Left ventricle myocardium inferior (tissue), 1 donor: ENCODE measurements around the gene HNRNPR. TPM values are rescaled to one million over a fixed set of nuclear protein-coding genes. Genes with fewer than 3 reads are reported as not detected.

Source experiments
- DNase-seq: peaks from one replicate; pipeline ENCODE4 v3.0.0-alpha.2; 2020
- H3K27ac ChIP-seq: fragments of 200-600 bp; replicated peaks from 2 replicates; pipeline ENCODE4 v1.8.0; 2021
- H3K27me3 ChIP-seq: fragments of 200-600 bp; 2 replicates; pipeline ENCODE4 v1.8.0; 2021; ENCODE audit warnings: low read depth
- H3K36me3 ChIP-seq: fragments of 200-600 bp; 2 replicates; pipeline ENCODE4 v1.8.0; 2021
- H3K4me1 ChIP-seq: fragments of 200-600 bp; 2 replicates; pipeline ENCODE4 v1.8.0; 2021
- H3K4me3 ChIP-seq: fragments of 200-600 bp; 2 replicates; pipeline ENCODE4 v1.8.0; 2021; ENCODE audit warnings: mild to moderate bottlenecking, moderate library complexity
- H3K9me3 ChIP-seq: fragments of 200-600 bp; replicated peaks from 2 replicates; pipeline ENCODE4 v1.8.0; 2021
- intact Hi-C: fragments of 100-400 bp; cut with micrococcal nuclease; formaldehyde crosslinking; loops from one replicate; pipeline ENCODE4 v1.11.0; 2022
- total RNA-seq: library from RNA; stranded (reverse); fragmentation: NEBNext Ultra II Directional; extraction: Animal tissue kit (Norgen Biotek cat#: 25700); gene quantifications from one replicate; pipeline ENCODE4 v1.2.1, GENCODE V29; 2021
- TF ChIP-seq, protein P1 (sequence below): fragments of 200-600 bp; IDR thresholded peaks from 2 replicates; pipeline ENCODE4 v1.8.0; 2021; ENCODE audit warnings: antibody characterized with exemption, mild to moderate bottlenecking, borderline replicate concordance
- donor health status: DM: no; HTN: yes; CAD: no; lungs with severe emphysema.

The HNRNPR gene
- total RNA-seq, 1 donor from 2014 or later: 54.6 TPM

- no peak for DNase-seq
- Histone ChIP-seq H3K36me3 (peaks cover 10% of the 10 kb centered on the region), H3K9me3 (no peaks in the 10 kb centered on the region), H3K27ac (no peak overlapping the region), H3K4me3 (no peak overlapping the region), H3K4me1 (peaks cover 24% of the 10 kb centered on the region), H3K27me3 (no peaks in the 10 kb centered on the region)
- TF ChIP-seq, protein P1, sequence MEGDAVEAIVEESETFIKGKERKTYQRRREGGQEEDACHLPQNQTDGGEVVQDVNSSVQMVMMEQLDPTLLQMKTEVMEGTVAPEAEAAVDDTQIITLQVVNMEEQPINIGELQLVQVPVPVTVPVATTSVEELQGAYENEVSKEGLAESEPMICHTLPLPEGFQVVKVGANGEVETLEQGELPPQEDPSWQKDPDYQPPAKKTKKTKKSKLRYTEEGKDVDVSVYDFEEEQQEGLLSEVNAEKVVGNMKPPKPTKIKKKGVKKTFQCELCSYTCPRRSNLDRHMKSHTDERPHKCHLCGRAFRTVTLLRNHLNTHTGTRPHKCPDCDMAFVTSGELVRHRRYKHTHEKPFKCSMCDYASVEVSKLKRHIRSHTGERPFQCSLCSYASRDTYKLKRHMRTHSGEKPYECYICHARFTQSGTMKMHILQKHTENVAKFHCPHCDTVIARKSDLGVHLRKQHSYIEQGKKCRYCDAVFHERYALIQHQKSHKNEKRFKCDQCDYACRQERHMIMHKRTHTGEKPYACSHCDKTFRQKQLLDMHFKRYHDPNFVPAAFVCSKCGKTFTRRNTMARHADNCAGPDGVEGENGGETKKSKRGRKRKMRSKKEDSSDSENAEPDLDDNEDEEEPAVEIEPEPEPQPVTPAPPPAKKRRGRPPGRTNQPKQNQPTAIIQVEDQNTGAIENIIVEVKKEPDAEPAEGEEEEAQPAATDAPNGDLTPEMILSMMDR: no peak
- intact Hi-C loops: no loop called here
Observed at GRCh38 chr1:23291706-23292105, 52.4 kb downstream of the HNRNPR start.

DNA sequence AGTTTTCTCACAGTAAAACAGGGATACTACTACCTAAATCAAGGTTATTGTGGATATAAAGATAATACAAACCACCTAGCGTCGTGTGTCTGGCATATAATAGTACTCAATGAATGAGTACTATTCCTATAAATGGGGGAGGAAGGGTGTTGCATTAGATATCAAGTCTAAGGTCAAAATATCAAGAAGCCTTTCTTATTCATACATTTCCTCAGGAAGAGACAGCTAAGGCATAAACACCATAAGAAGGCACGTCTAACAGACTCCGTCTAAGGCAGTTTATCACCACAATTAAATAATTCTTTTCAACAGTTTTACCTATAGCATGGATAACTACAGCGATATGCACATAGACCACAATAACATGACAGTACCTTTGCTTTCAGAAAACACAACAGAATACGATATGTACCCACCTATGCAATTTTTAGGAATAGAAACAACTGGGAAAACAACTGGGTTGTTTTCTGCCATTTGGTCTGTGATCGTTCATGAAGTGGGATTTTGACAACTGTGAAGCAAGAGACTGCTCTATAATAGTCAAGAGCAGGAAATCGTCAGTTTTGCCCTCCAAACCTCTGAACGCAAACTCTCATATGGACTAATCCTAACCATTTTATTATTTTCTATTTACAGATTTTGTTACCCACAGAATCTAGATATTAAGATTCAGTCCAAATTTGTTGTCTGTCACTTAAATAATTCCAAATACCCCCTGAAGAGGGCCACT, 53.1 kb downstream of the HNRNPR start:
- Histone ChIP-seq H3K27ac (no peak overlapping the region), H3K4me3 (no peak overlapping the region), H3K4me1 (peaks cover 24% of the 10 kb centered on the region), H3K27me3 (no peaks in the 10 kb centered on the region), H3K9me3 (no peaks in the 10 kb centered on the region), H3K36me3 (peaks cover 6% of the 10 kb centered on the region)
- no peak for DNase-seq
- TF ChIP-seq, protein P1: no peak
- intact Hi-C loops: no loop called here

DNA sequence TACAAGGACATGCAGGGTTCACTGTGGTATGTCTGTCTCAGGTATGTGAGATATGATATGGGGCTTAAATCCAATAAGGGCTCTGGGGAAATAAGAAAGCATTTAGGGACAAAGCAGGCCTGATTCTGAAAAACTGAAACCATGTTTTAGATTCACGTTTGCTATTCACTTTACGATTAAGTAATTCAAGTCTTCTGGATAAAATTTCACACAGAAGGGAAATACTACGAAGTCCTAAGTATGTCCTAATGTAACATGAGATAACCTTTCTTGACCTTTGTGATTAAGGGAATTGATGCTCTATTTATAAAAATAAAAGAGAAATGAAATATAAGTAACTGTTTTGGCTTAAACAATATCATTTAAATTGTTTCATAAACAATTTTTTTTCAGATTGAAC, 55.4 kb downstream of the HNRNPR start:
- peaks cover 4% of the 10 kb centered on the region for H3K36me3 ChIP-seq
- intact Hi-C loops: no loop called here
- H3K27ac ChIP-seq: no peak overlapping the region

DNA sequence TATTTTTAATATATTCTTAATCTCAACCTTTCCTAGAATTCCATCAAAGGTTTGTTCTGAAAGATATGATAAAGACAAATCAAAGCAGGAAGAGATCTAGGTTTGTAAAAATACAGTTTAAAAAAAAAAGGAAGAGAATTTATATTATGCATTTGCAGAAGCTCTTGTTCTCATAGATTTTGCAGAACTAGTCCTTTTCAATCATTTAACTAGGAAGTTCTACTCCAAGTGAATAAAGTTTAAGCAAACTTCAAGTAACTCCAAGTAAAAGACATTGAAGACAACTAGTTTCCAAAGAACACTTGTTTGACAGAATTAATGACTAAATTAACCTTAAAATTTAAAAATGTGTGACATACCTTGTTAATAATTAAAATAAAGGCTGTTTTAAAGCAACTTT, 55.9 kb downstream of the HNRNPR start:
- TF ChIP-seq, protein P1: no peak
- no peak for DNase-seq
- Histone ChIP-seq H3K36me3 (peaks cover 7% of the 10 kb centered on the region), H3K27me3 (no peaks in the 10 kb centered on the region), H3K4me1 (peaks cover 34% of the 10 kb centered on the region), H3K9me3 (no peaks in the 10 kb centered on the region), H3K27ac (no peak overlapping the region), H3K4me3 (no peak overlapping the region)
- intact Hi-C loops: no loop called here

More for the DNA sequence above, 55.4 kb downstream of the HNRNPR start:
- Histone ChIP-seq H3K4me3 (no peak overlapping the region), H3K9me3 (no peaks in the 10 kb centered on the region), H3K4me1 (peaks cover 31% of the 10 kb centered on the region), H3K27me3 (no peaks in the 10 kb centered on the region)
- no peak for DNase-seq
- TF ChIP-seq, protein P1: no peak

GRCh38 chr1:23286401-23286800, 57.7 kb downstream of the HNRNPR start:
- H3K36me3 ChIP-seq: peaks cover 25% of the 10 kb centered on the region
- TF ChIP-seq, protein P1: no peak

More at GRCh38 chr1:23286401-23286800, 57.7 kb downstream of the HNRNPR start:
- Histone ChIP-seq H3K4me3 (no peak overlapping the region), H3K4me1 (peaks cover 25% of the 10 kb centered on the region), H3K27ac (no peak overlapping the region), H3K9me3 (no peaks in the 10 kb centered on the region), H3K27me3 (no peaks in the 10 kb centered on the region)
- intact Hi-C loops: no loop called here
- DNase-seq: no peak
